K562 (cell line): ENCODE results near the gene EEF1AKMT1. TPM values are rescaled to one million over a fixed set of nuclear protein-coding genes. Genes with fewer than 3 reads are reported as not detected.
A peak's percentile ranks its signal among the peaks of the same experiment; 100 is the strongest.

Experiments used
- ATAC-seq: fragments of 200-7000 bp; cut with Tn5 transposase; 3 replicates; pipeline ENCODE4 v1.9.1; 2020; ENCODE audit warnings: moderate library complexity
- BruUV-seq: library from RNA; stranded (reverse); fragments of 400-500 nt; replicated peaks from 2 replicates; lab custom pipeline; 2021; lab: Mats Ljungman, UMichigan
- CTCF ChIA-PET: fragments of 300-600 bp; formaldehyde crosslinking; extraction: SDS; loops from one replicate; lab custom pipeline; 2021; ENCODE audit warnings: low intra/inter-chr PET ratio; lab: Yijun Ruan, JAX
- POLR2A ChIA-PET: fragments of 300-600, 350-650 bp; sonication (Branson Sonifier 250); formaldehyde crosslinking; extraction: SDS; loops from one replicate; lab custom pipeline; 2021; ENCODE audit warnings: antibody characterized with exemption, inconsistent platforms; lab: Yijun Ruan, JAX
- DNase-seq, 4 experiments: peaks; one replicate each; pipeline versions ENCODE4 v3.0.0 to v3.0.0-alpha.2; 2011 to 2018; ENCODE audit warnings: low spot score in 3 of 4, mixed read lengths in 3 of 4; ENCODE audit errors: extremely low read depth in 1 of 4
- FAIRE-seq: peaks from 2 replicates; lab custom pipeline; 2011; peaks lifted over from hg19 to GRCh38; lab: Jason Lieb, UNC
- H2AFZ ChIP-seq: 2 replicates; pipeline ENCODE4 v1.6.0; 2011; ENCODE audit warnings: low read depth, low read length, control low read depth, inconsistent platforms
- H3K27ac ChIP-seq: fragments of 200-600 bp; 3 replicates; pipeline ENCODE4 v1.8.0; 2011; ENCODE audit warnings: low read depth, mild to moderate bottlenecking, control low read depth, inconsistent platforms, low read length, moderate library complexity, mixed read lengths; ENCODE audit errors: extremely low read depth
- H3K27me3 ChIP-seq, 2 experiments: fragments of 300-600 bp in 1 of 2; 2 replicates in 1 of 2; 3 replicates in 1 of 2; pipeline versions ENCODE4 v1.6.0 to v1.8.0; 2011; ENCODE audit warnings: inconsistent platforms in 2 of 2, low read length in 2 of 2, mild to moderate bottlenecking in 1 of 2, mixed read lengths in 1 of 2, moderate library complexity in 1 of 2; ENCODE audit not compliant: control insufficient read depth in 2 of 2, insufficient read depth in 2 of 2
- H3K36me3 ChIP-seq: fragments of 300-600 bp; 3 replicates; pipeline ENCODE4 v1.8.0; 2011; ENCODE audit warnings: mild to moderate bottlenecking, low read length, inconsistent platforms; ENCODE audit not compliant: control insufficient read depth, insufficient read depth
- H3K4me1 ChIP-seq, 2 experiments: fragments of 200-600 bp in 1 of 2; replicated peaks in 1 of 2; 2 replicates in 1 of 2; 3 replicates in 1 of 2; pipeline versions ENCODE4 v1.5.1 to v1.8.0; 2011; ENCODE audit warnings: inconsistent platforms in 2 of 2, low read length in 2 of 2, mild to moderate bottlenecking in 1 of 2, mixed read lengths in 1 of 2, moderate library complexity in 1 of 2; ENCODE audit not compliant: control insufficient read depth in 2 of 2, insufficient read depth in 2 of 2
- H3K4me2 ChIP-seq: 2 replicates; pipeline ENCODE4 v1.6.1; 2011; ENCODE audit warnings: low read length, control low read depth, inconsistent platforms, mixed read lengths; ENCODE audit not compliant: insufficient read depth
- H3K4me3 ChIP-seq: fragments of 200-600 bp; sonication (generic), shearing (Covaris generic); 2 replicates; pipeline ENCODE4 v1.5.1; 2016; ENCODE audit warnings: control low read depth, inconsistent platforms
- H3K79me2 ChIP-seq: fragments of 200-600 bp; 3 replicates; pipeline ENCODE4 v1.8.0; 2011; ENCODE audit warnings: low read length, inconsistent platforms; ENCODE audit not compliant: control insufficient read depth, insufficient read depth
- H3K9ac ChIP-seq, 2 experiments: 2 replicates each; pipeline versions ENCODE4 v1.6.0 to v1.6.1; 2011; ENCODE audit warnings: low read depth in 2 of 2, low read length in 2 of 2, control low read depth in 1 of 2, inconsistent platforms in 1 of 2, mild to moderate bottlenecking in 1 of 2, mixed read lengths in 1 of 2; ENCODE audit not compliant: insufficient read depth in 1 of 2
- H3K9me1 ChIP-seq: one replicate; pipeline ENCODE4 v1.6.0; 2011; ENCODE audit warnings: inconsistent platforms, mild to moderate bottlenecking, low read length, moderate library complexity; ENCODE audit not compliant: control insufficient read depth, insufficient read depth
- H3K9me3 ChIP-seq: replicated peaks from 2 replicates; pipeline ENCODE4 v1.5.1; 2011; ENCODE audit warnings: low read depth, low read length, inconsistent platforms; ENCODE audit not compliant: control insufficient read depth, insufficient read depth
- H4K20me1 ChIP-seq: replicated peaks from 2 replicates; pipeline ENCODE4 v1.6.1; 2011; ENCODE audit warnings: low read length, inconsistent platforms, mixed read lengths; ENCODE audit not compliant: control insufficient read depth, insufficient read depth
- ATF7 ChIP-seq: fragments of 450-650 bp; IDR thresholded peaks from 2 replicates; pipeline ENCODE4 v1.7.1; 2014; ENCODE audit warnings: mild to moderate bottlenecking, moderate library complexity
- CREB3 ChIP-seq: fragments of 450-650 bp; conservative IDR thresholded peaks from 2 replicates; pipeline ENCODE4 v1.6.1; 2016; ENCODE audit warnings: missing genetic modification characterization, low read depth, mild to moderate bottlenecking, missing compliant biosample characterization, moderate library complexity
- CREBBP ChIP-seq: IDR thresholded peaks from one replicate; pipeline ENCODE4 v1.6.1; 2012; ENCODE audit warnings: low read depth, mild to moderate bottlenecking, control low read depth, inconsistent platforms, low read length
- CXXC5 ChIP-seq: fragments of 250-450 bp; sonication (Bioruptor Pico); IDR thresholded peaks from 2 replicates; pipeline ENCODE4 v1.8.0; 2022; ENCODE audit warnings: inconsistent platforms, mild to moderate bottlenecking, moderate library complexity
- DMBX1 ChIP-seq: fragments of 250-450 bp; sonication (Bioruptor Pico); IDR thresholded peaks from 2 replicates; pipeline ENCODE4 v1.8.0; 2022; ENCODE audit warnings: inconsistent platforms, mild to moderate bottlenecking, moderate library complexity, borderline replicate concordance
- HOXB6 ChIP-seq: fragments of 250-450 bp; sonication (Bioruptor Pico); IDR thresholded peaks from 2 replicates; pipeline ENCODE4 v1.5.1; 2022; ENCODE audit warnings: mild to moderate bottlenecking, borderline replicate concordance
- NR2C1 ChIP-seq, 2 experiments: fragments of 450-650 bp; IDR thresholded peaks; 2 replicates each; pipeline ENCODE4 v1.6.1; 2017; ENCODE audit warnings: mild to moderate bottlenecking in 2 of 2, antibody characterized with exemption in 1 of 2, inconsistent platforms in 1 of 2, missing compliant biosample characterization in 1 of 2, missing genetic modification characterization in 1 of 2
- POLR3G ChIP-seq: IDR thresholded peaks from 2 replicates; pipeline ENCODE4 v1.6.1; 2011; ENCODE audit not compliant: insufficient read length, insufficient replicate concordance; ENCODE audit errors: extremely low read depth
- PTTG1 ChIP-seq: fragments of 450-650 bp; IDR thresholded peaks from 2 replicates; pipeline ENCODE4 v1.6.1; 2016; ENCODE audit warnings: low read depth, mild to moderate bottlenecking, missing genetic modification characterization, missing compliant biosample characterization
- ZBTB12 ChIP-seq: fragments of 250-450 bp; sonication (Bioruptor Pico); IDR thresholded peaks from 2 replicates; pipeline ENCODE4 v1.4.0; 2020
- ZNF175 ChIP-seq: fragments of 200-800 bp; sonication (Bioruptor generic); IDR thresholded peaks from 2 replicates; pipeline ENCODE4 v1.6.1; 2016; ENCODE audit warnings: low read depth, mild to moderate bottlenecking, missing genetic modification characterization, missing compliant biosample characterization
- ZNF584 ChIP-seq: fragments of 200-800 bp; sonication (Bioruptor generic); IDR thresholded peaks from 2 replicates; pipeline ENCODE4 v1.6.1; 2016; ENCODE audit warnings: low read depth, mild to moderate bottlenecking, missing genetic modification characterization, missing compliant biosample characterization
- ZNF592 ChIP-seq: fragments of 450-650 bp; IDR thresholded peaks from 2 replicates; pipeline ENCODE4 v1.6.1; 2017; ENCODE audit warnings: antibody characterized with exemption, mild to moderate bottlenecking
- WGBS: fragments of 100-300 bp; shearing (Covaris generic); methylation state at CpG from one replicate; pipeline ENCODE4 v1.1.6; 2016; ENCODE audit warnings: low coverage, mixed read lengths; ENCODE audit not compliant: insufficient coverage; ENCODE audit errors: missing lambda C conversion rate; 5-methylcytosine and 5-hydroxymethylcytosine counted together
- in situ Hi-C: fragments of 300-500 bp; cut with MboI; formaldehyde crosslinking; loops from 4 replicates; pipeline ENCODE4 v1.15.0; 2018; ENCODE audit warnings: inconsistent platforms, mixed read lengths
- intact Hi-C: fragments of 100-400 bp; cut with micrococcal nuclease; formaldehyde crosslinking; loops from 2 replicates; pipeline ENCODE4 v1.14.2; 2022
- polyA plus RNA-seq, 8 experiments: library from polyadenylated mRNA; depleted of rRNA in 4 of 8; stranded (reverse) in 5 of 8; unstranded in 3 of 8; fragments of >200 nt; fragmentation: Nextera tagmentation in 2 of 8; fragmentation: Illumina TruSeq in 1 of 8; extraction: Ambion mirVana in 2 of 8; extraction: Trizol in 1 of 8; gene quantifications; 2 replicates each; pipeline versions ENCODE4 v1.2.1 to v1.2.3, GENCODE V29; 2011 to 2014; ENCODE audit warnings: inconsistent platforms in 1 of 8, missing spikeins in 1 of 8
- total RNA-seq, 7 experiments: library from RNA; depleted of rRNA in 6 of 7; stranded (reverse); fragments of >200 nt in 6 of 7; fragmentation: Illumina TruSeq in 2 of 7; extraction: Trizol in 2 of 7; gene quantifications; 2 replicates each; pipeline versions ENCODE4 v1.2.1 to v1.2.3, GENCODE V29; 2011 to 2021; ENCODE audit warnings: low replicate concordance in 1 of 7

EEF1AKMT1 gene
- total and polyA plus RNA-seq, 9 of the 15 experiments (the other 6 are each of a cell fraction or from before 2014, with no cell fraction given) = 5.3 to 36.3 (median 7.9) TPM

- POLR2A ChIA-PET = no interaction called here
- peak; percentile 68; the same call in 1 of the 2 replicates for TF ChIP-seq ZNF584 (CRISPR knock-in tag)
- no peak for TF ChIP-seq NR2C1 (IDR thresholded peaks at IDR 0.05)
- TF ChIP-seq NR2C1 (tag; IDR thresholded peaks at IDR 0.05) = 0 out of 2 replicates have a peak, but pooled peaks have one; percentile 35
- TF ChIP-seq ATF7 = no peak
- 0 out of 2 replicates have a peak, but pooled peaks have one; percentile 36 for TF ChIP-seq ZBTB12 (CRISPR knock-in tag)
- peak; percentile 78 for TF ChIP-seq ZNF592
- TF ChIP-seq CXXC5 = 0 out of 2 replicates have a peak, but pooled peaks have one; percentile 32
- no peak for TF ChIP-seq HOXB6 (CRISPR knock-in tag)
- TF ChIP-seq PTTG1 = peak; percentile 47; the same call in 1 of the 2 replicates
- TF ChIP-seq CREBBP = no peak
- TF ChIP-seq DMBX1 = peak; percentile 86
- peak; percentile 82 for TF ChIP-seq ZNF175
- TF ChIP-seq POLR3G = no peak
- TF ChIP-seq CREB3 (tag) = 0 out of 2 replicates have a peak, but pooled peaks have one; percentile 23
- Histone ChIP-seq H2AFZ (no peak overlapping the region), H3K36me3 (peaks cover 58% of the 10 kb centered on the region), H4K20me1 (no peaks in the 10 kb centered on the region), H3K9me3 (no peaks in the 10 kb centered on the region), H3K79me2 (0 out of 3 replicates have a peak, but pooled peaks cover 4% of the 10 kb centered on the region), H3K9ac (no peak overlapping the region), H3K9me1 (no peaks in the 10 kb centered on the region), H3K27ac (no peak overlapping the region), H3K4me1 (peaks cover 13 to 14% of the 10 kb centered on the region in 2 experiments; a peak in 4 of 5 replicates), H3K27me3 (no peaks in the 10 kb centered on the region), H3K4me2 (no peak overlapping the region; the same call in 1 of the 2 replicates), H3K4me3 (no peak overlapping the region)
- BruUV-seq = no TSS peak
- intact Hi-C loops (no loop called here), in situ Hi-C loops (no loop called here)
- DNase-seq (peak in 3 of 4 experiments; percentile 8 to 21 (median 8)), ATAC-seq (peak; percentile 70), FAIRE-seq (no peak)
- CTCF ChIA-PET = no interaction called here
- WGBS = 29% methylated on average over 3 of the region's 3 CpGs
These were observed 29.6 kb upstream of the EEF1AKMT1 start for GRCh38 chr13:20803180-20803965.
